GM06990 (cell line): ENCODE results near the gene ZNF701.

Experiments
- DNase-seq: peaks from one replicate; pipeline ENCODE4 v3.0.0-alpha.2; 2011; ENCODE audit not compliant: insufficient read length; ENCODE audit errors: extremely low read depth
- H3K27me3 ChIP-seq: replicated peaks from 2 replicates; pipeline ENCODE4 v1.6.0; 2011; ENCODE audit warnings: low read length; ENCODE audit not compliant: control insufficient read depth, insufficient read depth
- H3K36me3 ChIP-seq: 2 replicates; pipeline ENCODE4 v1.5.1; 2011; ENCODE audit warnings: low read length; ENCODE audit not compliant: control insufficient read depth, insufficient read depth
- H3K4me3 ChIP-seq: replicated peaks from 2 replicates; pipeline ENCODE4 v1.5.1; 2011; ENCODE audit warnings: low read depth, mild to moderate bottlenecking, control low read depth, low read length
- TF ChIP-seq, protein P1 (sequence below): IDR thresholded peaks from 2 replicates; pipeline ENCODE4 v1.5.1; 2011; ENCODE audit warnings: low read length, control low read depth, mild to moderate bottlenecking, inconsistent platforms; ENCODE audit not compliant: insufficient read depth, poor library complexity, severe bottlenecking

ZNF701 gene

DNA sequence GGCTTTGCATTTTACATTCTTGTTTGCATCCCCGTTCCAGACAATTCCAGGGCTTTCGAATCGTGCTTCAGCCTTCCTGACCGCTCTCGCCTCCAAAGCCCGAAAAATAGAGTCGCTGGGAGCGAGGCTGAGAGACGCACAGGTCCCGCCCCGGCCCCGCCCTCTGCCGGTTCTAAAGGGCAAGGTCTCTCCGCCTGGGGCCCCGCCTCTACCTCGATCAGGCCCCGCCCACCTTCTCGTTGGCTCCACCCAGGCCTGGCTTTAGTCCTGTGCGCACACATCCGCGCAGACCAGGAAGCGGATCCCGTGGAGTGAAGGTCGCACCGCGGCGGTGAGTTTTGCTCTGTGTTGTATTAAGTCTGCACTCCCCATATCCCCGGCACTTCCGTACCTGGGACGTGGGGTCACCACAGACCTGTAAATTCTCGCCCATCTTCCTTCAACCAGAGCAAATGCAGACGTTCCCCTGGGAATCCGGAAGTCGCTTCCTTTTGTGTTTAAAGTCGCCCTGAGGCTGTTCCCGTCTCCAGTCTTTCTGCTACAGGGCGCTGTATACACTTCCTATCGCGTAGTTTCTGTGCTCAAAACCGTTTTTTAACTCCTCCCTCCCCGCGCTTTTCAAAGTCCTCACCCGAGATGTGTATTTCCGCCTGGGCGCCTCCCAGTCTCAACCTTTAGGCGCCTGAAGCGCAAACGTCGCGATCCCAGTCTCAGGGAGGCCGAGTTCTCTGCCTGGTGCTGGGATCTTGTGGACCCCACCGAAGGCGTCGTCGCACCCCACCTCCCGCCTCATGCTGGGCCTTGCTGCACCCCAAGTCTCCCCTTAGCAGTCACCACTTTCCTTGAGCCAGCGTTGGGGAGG is at the start of gene ZNF701:
Gene ZNF701 (plus strand): TSS at position 288 of the 862 bp plus-strand sequence. CDS start 3,861 bp downstream, outside the sequence.
- Histone ChIP-seq H3K4me3 (peak within 1 kb of the TSS; percentile 78), H3K36me3 (peaks cover 2% of the 10 kb centered on the region), H3K27me3 (no peaks in the 10 kb centered on the region)
- TF ChIP-seq, protein P1, sequence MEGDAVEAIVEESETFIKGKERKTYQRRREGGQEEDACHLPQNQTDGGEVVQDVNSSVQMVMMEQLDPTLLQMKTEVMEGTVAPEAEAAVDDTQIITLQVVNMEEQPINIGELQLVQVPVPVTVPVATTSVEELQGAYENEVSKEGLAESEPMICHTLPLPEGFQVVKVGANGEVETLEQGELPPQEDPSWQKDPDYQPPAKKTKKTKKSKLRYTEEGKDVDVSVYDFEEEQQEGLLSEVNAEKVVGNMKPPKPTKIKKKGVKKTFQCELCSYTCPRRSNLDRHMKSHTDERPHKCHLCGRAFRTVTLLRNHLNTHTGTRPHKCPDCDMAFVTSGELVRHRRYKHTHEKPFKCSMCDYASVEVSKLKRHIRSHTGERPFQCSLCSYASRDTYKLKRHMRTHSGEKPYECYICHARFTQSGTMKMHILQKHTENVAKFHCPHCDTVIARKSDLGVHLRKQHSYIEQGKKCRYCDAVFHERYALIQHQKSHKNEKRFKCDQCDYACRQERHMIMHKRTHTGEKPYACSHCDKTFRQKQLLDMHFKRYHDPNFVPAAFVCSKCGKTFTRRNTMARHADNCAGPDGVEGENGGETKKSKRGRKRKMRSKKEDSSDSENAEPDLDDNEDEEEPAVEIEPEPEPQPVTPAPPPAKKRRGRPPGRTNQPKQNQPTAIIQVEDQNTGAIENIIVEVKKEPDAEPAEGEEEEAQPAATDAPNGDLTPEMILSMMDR = no peak
- DNase-seq = peak; percentile 92

- DNase-seq = no peak
- TF ChIP-seq, protein P1 = no peak
- Histone ChIP-seq H3K4me3 (no peak overlapping the region), H3K36me3 (no peaks in the 10 kb centered on the region), H3K27me3 (no peaks in the 10 kb centered on the region)
These were observed 47.5 kb upstream of the ZNF701 start for GRCh38 chr19:52522551-52522950.

GRCh38 chr19:52524086-52524485 is 46.0 kb upstream of the ZNF701 start:
- no peak overlapping the region for H3K4me3 ChIP-seq
- DNase-seq = no peak
- TF ChIP-seq, protein P1 = no peak

GRCh38 chr19:52527134-52527955 is 42.7 kb upstream of the ZNF701 start, which contains the start of gene ZNF808:
Gene ZNF808, plus strand, starts transcription at chr19:52527668. Its CDS starts 15,617 bp downstream, at chr19:52543285.
- Histone ChIP-seq H3K27me3 (no peaks in the 10 kb centered on the region), H3K4me3 (peak within 1 kb of the TSS; percentile 94), H3K36me3 (no peaks in the 10 kb centered on the region; the same call in 1 of the 2 replicates)
- TF ChIP-seq, protein P1 = peak; percentile 79
- peak; percentile 92 for DNase-seq

More at GRCh38 chr19:52524086-52524485, 46.0 kb upstream of the ZNF701 start:
- Histone ChIP-seq H3K27me3 (no peaks in the 10 kb centered on the region), H3K36me3 (no peaks in the 10 kb centered on the region)

DNA sequence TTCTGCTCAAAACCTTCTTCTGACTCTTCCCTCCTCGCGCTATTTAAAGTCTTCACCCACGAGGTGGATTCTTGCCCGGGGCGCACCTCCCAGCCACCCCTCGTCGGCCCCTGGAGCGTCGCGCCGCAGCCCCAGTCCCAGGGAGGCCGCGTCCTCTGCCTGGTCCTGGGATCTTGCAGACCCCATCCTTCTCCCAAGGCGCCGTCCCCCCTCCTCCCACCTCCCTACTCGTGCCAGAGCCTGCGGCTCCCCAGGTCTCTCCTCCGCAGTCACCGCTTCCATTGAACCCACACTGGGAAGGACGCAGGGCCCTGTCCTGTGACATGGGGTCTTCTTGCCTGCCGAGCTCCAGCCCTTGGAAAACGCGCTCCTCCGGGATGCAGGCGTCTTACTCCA is 42.1 kb upstream of the ZNF701 start:
- Histone ChIP-seq H3K4me3 (peak overlapping the region; percentile 94), H3K27me3 (no peaks in the 10 kb centered on the region), H3K36me3 (no peaks in the 10 kb centered on the region; the same call in 1 of the 2 replicates)
- DNase-seq = no peak
- TF ChIP-seq, protein P1 = no peak
